HepG2 (cell line): ENCODE measurements around the gene ACRBP. TPM values are rescaled to one million over a fixed set of nuclear protein-coding genes. Genes with fewer than 3 reads are reported as not detected.

Experiments
- ATAC-seq: fragments of 200-7000 bp; cut with Tn5 transposase; 3 replicates; pipeline ENCODE4 v1.9.1; 2020; ENCODE audit warnings: mild to moderate bottlenecking, moderate library complexity
- BruUV-seq: library from RNA; stranded (reverse); fragments of 400-500 nt; replicated peaks from 2 replicates; lab custom pipeline; 2021; lab: Mats Ljungman, UMichigan
- CTCF ChIA-PET: fragments of 300-600 bp; formaldehyde crosslinking; extraction: SDS; loops from one replicate; lab custom pipeline; 2021; ENCODE audit warnings: low total read pairs, inconsistent platforms, low intra/inter-chr PET ratio; lab: Yijun Ruan, JAX
- POLR2A ChIA-PET: fragments of 350-600 bp; sonication (Branson Sonifier 250); formaldehyde crosslinking; loops from one replicate; lab custom pipeline; 2020; ENCODE audit warnings: antibody characterized with exemption, inconsistent platforms; lab: Yijun Ruan, JAX
- DNase-seq: peaks from one replicate; pipeline ENCODE4 v3.0.0-alpha.2; 2015; ENCODE audit warnings: low spot score
- FAIRE-seq: peaks from 3 replicates; lab custom pipeline; 2011; peaks lifted over from hg19 to GRCh38; lab: Jason Lieb, UNC
- H2AFZ ChIP-seq: one replicate; pipeline ENCODE4 v1.6.1; 2011; ENCODE audit warnings: low read length, inconsistent platforms
- H3K27ac ChIP-seq: fragments of 300-600 bp; 3 replicates; pipeline ENCODE4 v1.8.0; 2011; ENCODE audit warnings: mixed run types, mild to moderate bottlenecking, mixed read lengths, low read length, inconsistent platforms; ENCODE audit not compliant: insufficient read depth; ENCODE audit errors: extremely low read length
- H3K27me3 ChIP-seq, 2 experiments: fragments of 200-600 bp in 1 of 2; 2 replicates in 1 of 2; 3 replicates in 1 of 2; pipeline versions ENCODE4 v1.6.0 to v1.8.0; 2011; ENCODE audit warnings: low read length in 2 of 2, mild to moderate bottlenecking in 2 of 2, moderate library complexity in 2 of 2, inconsistent platforms in 1 of 2; ENCODE audit not compliant: insufficient read depth in 2 of 2, control insufficient read depth in 1 of 2
- H3K36me3 ChIP-seq, 2 experiments: fragments of 200-600 bp in 1 of 2; replicated peaks in 1 of 2; 2 replicates in 1 of 2; 3 replicates in 1 of 2; pipeline versions ENCODE4 v1.5.1 to v1.8.0; 2011; ENCODE audit warnings: low read length in 2 of 2, inconsistent platforms in 1 of 2; ENCODE audit not compliant: insufficient read depth in 2 of 2, control insufficient read depth in 1 of 2
- H3K4me1 ChIP-seq: 2 replicates; pipeline ENCODE4 v1.5.1; 2012; ENCODE audit warnings: low read length, inconsistent platforms; ENCODE audit not compliant: insufficient read depth
- H3K4me2 ChIP-seq: 2 replicates; pipeline ENCODE4 v1.6.0; 2011; ENCODE audit warnings: low read depth, low read length, inconsistent platforms
- H3K4me3 ChIP-seq, 3 experiments: fragments of 200-600 bp in 1 of 3; sonication (generic), shearing (Covaris generic) in 1 of 3; replicated peaks in 1 of 3; 2 replicates each; pipeline ENCODE4 v1.5.1; 2011 to 2016; ENCODE audit warnings: low read length in 3 of 3, inconsistent platforms in 2 of 3, low read depth in 2 of 3, mild to moderate bottlenecking in 2 of 3, control low read depth in 1 of 3, mixed read lengths in 1 of 3; ENCODE audit not compliant: insufficient read depth in 1 of 3
- H3K79me2 ChIP-seq: one replicate; pipeline ENCODE4 v1.6.1; 2011; ENCODE audit warnings: low read length, inconsistent platforms; ENCODE audit not compliant: insufficient read depth
- H3K9ac ChIP-seq: 2 replicates; pipeline ENCODE4 v1.6.0; 2011; ENCODE audit warnings: mild to moderate bottlenecking, low read depth, low read length, inconsistent platforms; ENCODE audit not compliant: insufficient read depth
- H3K9me3 ChIP-seq: 2 replicates; pipeline ENCODE4 v1.5.1; 2012; ENCODE audit warnings: mild to moderate bottlenecking, low read length
- H4K20me1 ChIP-seq: 2 replicates; pipeline ENCODE4 v1.6.0; 2011; ENCODE audit warnings: inconsistent platforms, mild to moderate bottlenecking, low read length, moderate library complexity; ENCODE audit not compliant: insufficient read depth
- HNF4A ChIP-seq: sonication (generic); formaldehyde crosslinking; IDR thresholded peaks from 2 replicates; pipeline ENCODE4 v1.4.0; 2020; ENCODE audit warnings: missing genetic modification reagents
- KMT2A ChIP-seq: sonication (generic); formaldehyde crosslinking; IDR thresholded peaks from 2 replicates; pipeline ENCODE4 v1.4.0; 2020; ENCODE audit warnings: missing genetic modification reagents
- PCBP1 ChIP-seq: fragments of 200-400 bp; formaldehyde crosslinking; IDR thresholded peaks from 2 replicates; pipeline ENCODE4 v1.6.1; 2017; ENCODE audit warnings: mild to moderate bottlenecking, low read depth, low read length, borderline replicate concordance
- RAD21 ChIP-seq: fragments of 450-650 bp; formaldehyde crosslinking; IDR thresholded peaks from 2 replicates; pipeline ENCODE4 v1.5.0; 2020; ENCODE audit warnings: mild to moderate bottlenecking
- RFX1 ChIP-seq: fragments of 450-650 bp; IDR thresholded peaks from 2 replicates; pipeline ENCODE4 v1.6.1; 2017
- RFXANK ChIP-seq: IDR thresholded peaks from 2 replicates; pipeline ENCODE4 v1.6.1; 2016
- ZFY ChIP-seq: sonication (generic); formaldehyde crosslinking; IDR thresholded peaks from 2 replicates; pipeline ENCODE4 v1.4.0; 2020; ENCODE audit warnings: missing genetic modification reagents
- ZNF160 ChIP-seq: sonication (generic); formaldehyde crosslinking; IDR thresholded peaks from 2 replicates; pipeline ENCODE4 v1.8.0; 2022; ENCODE audit warnings: mild to moderate bottlenecking, inconsistent platforms, missing genetic modification reagents
- ZNF382 ChIP-seq: sonication (generic); formaldehyde crosslinking; IDR thresholded peaks from 2 replicates; pipeline ENCODE4 v1.5.0; 2020; ENCODE audit warnings: missing genetic modification reagents, mild to moderate bottlenecking, borderline replicate concordance
- ZNF546 ChIP-seq: sonication (generic); formaldehyde crosslinking; conservative IDR thresholded peaks from 2 replicates; pipeline ENCODE4 v1.8.1; 2023; ENCODE audit warnings: mild to moderate bottlenecking, missing genetic modification reagents
- ZNF674 ChIP-seq: sonication (generic); formaldehyde crosslinking; IDR thresholded peaks from 2 replicates; pipeline ENCODE4 v1.5.0; 2020; ENCODE audit warnings: low read depth, mild to moderate bottlenecking, missing genetic modification reagents
- ZNF770 ChIP-seq: sonication (generic); formaldehyde crosslinking; IDR thresholded peaks from 2 replicates; pipeline ENCODE4 v1.5.0; 2020; ENCODE audit warnings: mild to moderate bottlenecking, missing genetic modification reagents
- WGBS: methylation state at CpG from one replicate; pipeline ENCODE4 v1.1.6; 2017; ENCODE audit warnings: low lambda C conversion rate; 5-methylcytosine and 5-hydroxymethylcytosine counted together
- in situ Hi-C: cut with HindIII; loops from 2 replicates; pipeline ENCODE4 v1.10.0; 2017; ENCODE audit warnings: low pct_unique_long_range_greater_than_20kb; ENCODE audit not compliant: extremely low pct_ligation_motif_present
- intact Hi-C: fragments of 100-400 bp; cut with micrococcal nuclease; formaldehyde crosslinking; loops from one replicate; pipeline ENCODE4 v1.10.0; 2022; ENCODE audit not compliant: unreplicated experiment
- polyA plus RNA-seq, 8 experiments: library from polyadenylated mRNA; depleted of rRNA in 3 of 8; stranded (reverse) in 7 of 8; unstranded in 1 of 8; fragments of >200 nt; fragmentation: Illumina TruSeq in 4 of 8; extraction: Trizol in 4 of 8; gene quantifications; 2 replicates each; pipeline versions ENCODE4 v1.2.1 to v1.2.3, GENCODE V29; 2011 to 2016; ENCODE audit warnings: low read depth in 4 of 8, missing spikeins in 1 of 8, mixed read lengths in 1 of 8; ENCODE audit not compliant: insufficient read depth in 1 of 8
- total RNA-seq, 5 experiments: library from RNA; depleted of rRNA; stranded (reverse); fragments of >200 nt; fragmentation: Illumina TruSeq; extraction: Trizol; gene quantifications; 2 replicates each; pipeline ENCODE4 v1.2.3, GENCODE V29; 2016; ENCODE audit warnings: low read depth in 1 of 5

ACRBP gene
- total and polyA plus RNA-seq, 2 of the 13 experiments (the other 11 are each of a cell fraction or from before 2014, with no cell fraction given), result 0.46 TPM; not detected in 1

GRCh38 chr12:6612652-6613014 lies 34.6 kb downstream of the ACRBP start:
- Histone ChIP-seq H3K27me3 (no peaks in the 10 kb centered on the region), H3K79me2 (no peaks in the 10 kb centered on the region), H3K4me1 (peaks cover 47% of the 10 kb centered on the region), H2AFZ (no peak overlapping the region), H3K4me3 (peak overlapping the region; percentile 34 to 75 (median 53); a peak in 5 of 6 replicates), H4K20me1 (no peaks in the 10 kb centered on the region), H3K9me3 (no peaks in the 10 kb centered on the region), H3K4me2 (peak overlapping the region; percentile 100), H3K36me3 (no peaks in the 10 kb centered on the region), H3K27ac (peak overlapping the region; percentile 69), H3K9ac (0 out of 2 replicates have a peak overlapping the region, but pooled peaks have one; percentile 76)
- 20% methylated on average over 4 of the region's 7 CpGs for WGBS
- in situ Hi-C loops, result no loop called here
- no peak for TF ChIP-seq ZNF382
- peak; percentile 28; the same call in 1 of the 2 replicates for TF ChIP-seq ZFY (CRISPR knock-in tag)
- no peak for TF ChIP-seq ZNF546 (CRISPR knock-in tag)
- TF ChIP-seq KMT2A (CRISPR knock-in tag), result no peak
- TF ChIP-seq HNF4A (CRISPR knock-in tag), result no peak
- no peak for TF ChIP-seq ZNF674
- 0 out of 2 replicates have a peak, but pooled peaks have one; percentile 28 for TF ChIP-seq ZNF160
- no peak for TF ChIP-seq ZNF770
- no peak for TF ChIP-seq RFXANK (CRISPR knock-in tag)
- TF ChIP-seq RAD21 (CRISPR knock-in tag), result no peak
- peak; percentile 79; the same call in 1 of the 2 replicates for TF ChIP-seq PCBP1
- no peak for TF ChIP-seq RFX1
- no TSS peak for BruUV-seq
- intact Hi-C loops, result loop anchor here (10.0 kb wide), 1 partner anchor 212 kb away; the partner anchor contains the start of genes GPR162 and P3H3
- POLR2A ChIA-PET, result interaction anchor here (0.6 to 3.0 kb wide), 13 partner anchors 23 to 260 kb away, joined by 3 to 30 read pairs (median 4); partner anchors contain the start of genes CDCA3, COPS7A, GAPDH and LPAR5
- ATAC-seq, result no peak
- no peak for FAIRE-seq
- no peak for DNase-seq
- CTCF ChIA-PET, result no interaction called here
